ENCODE measurements around the gene YPEL2. TPM values are rescaled to one million over a fixed set of nuclear protein-coding genes. Genes with fewer than 3 reads are reported as not detected.
A peak's percentile ranks its signal among the peaks of the same experiment; 100 is the strongest.

The YPEL2 gene
- total RNA-seq, 2 donors from 2014 or later = 12.8 to 40.3 TPM

DNA sequence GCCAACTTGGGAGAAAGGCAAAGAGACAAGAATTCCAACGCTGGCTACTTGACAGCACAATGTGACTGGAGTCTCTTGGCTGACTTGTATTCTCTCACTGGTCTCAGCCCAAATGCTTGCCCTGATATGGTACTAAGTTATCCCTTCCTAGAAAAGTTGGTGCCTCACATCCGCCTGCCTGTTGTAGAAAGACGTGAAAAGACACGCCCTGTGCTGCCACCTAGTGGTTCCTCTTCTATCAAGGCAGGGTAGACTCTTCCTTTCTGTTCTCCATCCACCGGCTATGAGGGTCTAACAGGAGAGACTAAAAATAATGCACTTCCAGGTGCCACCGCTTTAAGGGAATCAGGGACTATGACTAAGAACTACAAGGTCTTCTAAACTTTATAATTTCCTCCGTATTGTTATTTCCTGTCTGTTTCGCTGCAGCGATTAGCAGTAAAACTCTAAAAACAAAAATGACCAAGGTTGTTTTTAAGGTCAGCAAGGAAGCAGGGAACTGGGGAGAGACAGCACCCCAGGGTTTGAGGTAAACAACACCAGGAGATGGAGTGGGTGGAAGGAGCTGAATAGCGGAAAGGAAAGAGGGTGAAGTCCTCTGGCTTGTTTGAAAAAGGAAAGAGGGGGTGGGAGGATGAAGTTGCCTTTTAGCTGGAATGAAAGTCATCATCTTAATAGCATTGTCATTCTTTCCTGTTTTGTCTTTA lies 109.5 kb downstream of the YPEL2 start:
- WGBS = 7% methylated on average over 10 of the region's 10 CpGs
- no peaks in the 10 kb centered on the region for H3K27me3 ChIP-seq (replicated peaks; ENCODE audit: insufficient read depth)
- intact Hi-C loops (cut with DNase I) = loop anchor here (1.0 kb wide), 2 partner anchors 112 to 130 kb away; no protein-coding TSS in a partner anchor
- no peaks in the 10 kb centered on the region for H3K36me3 ChIP-seq
- H3K4me1 ChIP-seq (replicated peaks) = no peaks in the 10 kb centered on the region
- peak overlapping the region in 1 of 2 donors; percentile 35 for H3K27ac ChIP-seq
- DNase-seq (ENCODE audit: low spot score) = peak; percentile 92
- H3K4me3 ChIP-seq = no peak overlapping the region
- TF ChIP-seq POLR2A (IDR thresholded peaks at IDR 0.05) (no peak), POLR2AphosphoS5 (IDR thresholded peaks at IDR 0.05) (peak; percentile 83)
- TF ChIP-seq, protein P1, sequence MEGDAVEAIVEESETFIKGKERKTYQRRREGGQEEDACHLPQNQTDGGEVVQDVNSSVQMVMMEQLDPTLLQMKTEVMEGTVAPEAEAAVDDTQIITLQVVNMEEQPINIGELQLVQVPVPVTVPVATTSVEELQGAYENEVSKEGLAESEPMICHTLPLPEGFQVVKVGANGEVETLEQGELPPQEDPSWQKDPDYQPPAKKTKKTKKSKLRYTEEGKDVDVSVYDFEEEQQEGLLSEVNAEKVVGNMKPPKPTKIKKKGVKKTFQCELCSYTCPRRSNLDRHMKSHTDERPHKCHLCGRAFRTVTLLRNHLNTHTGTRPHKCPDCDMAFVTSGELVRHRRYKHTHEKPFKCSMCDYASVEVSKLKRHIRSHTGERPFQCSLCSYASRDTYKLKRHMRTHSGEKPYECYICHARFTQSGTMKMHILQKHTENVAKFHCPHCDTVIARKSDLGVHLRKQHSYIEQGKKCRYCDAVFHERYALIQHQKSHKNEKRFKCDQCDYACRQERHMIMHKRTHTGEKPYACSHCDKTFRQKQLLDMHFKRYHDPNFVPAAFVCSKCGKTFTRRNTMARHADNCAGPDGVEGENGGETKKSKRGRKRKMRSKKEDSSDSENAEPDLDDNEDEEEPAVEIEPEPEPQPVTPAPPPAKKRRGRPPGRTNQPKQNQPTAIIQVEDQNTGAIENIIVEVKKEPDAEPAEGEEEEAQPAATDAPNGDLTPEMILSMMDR (IDR thresholded peaks at IDR 0.05) = peak; percentile 46 to 92 (median 89)
- H3K9me3 ChIP-seq = no peaks in the 10 kb centered on the region

DNA sequence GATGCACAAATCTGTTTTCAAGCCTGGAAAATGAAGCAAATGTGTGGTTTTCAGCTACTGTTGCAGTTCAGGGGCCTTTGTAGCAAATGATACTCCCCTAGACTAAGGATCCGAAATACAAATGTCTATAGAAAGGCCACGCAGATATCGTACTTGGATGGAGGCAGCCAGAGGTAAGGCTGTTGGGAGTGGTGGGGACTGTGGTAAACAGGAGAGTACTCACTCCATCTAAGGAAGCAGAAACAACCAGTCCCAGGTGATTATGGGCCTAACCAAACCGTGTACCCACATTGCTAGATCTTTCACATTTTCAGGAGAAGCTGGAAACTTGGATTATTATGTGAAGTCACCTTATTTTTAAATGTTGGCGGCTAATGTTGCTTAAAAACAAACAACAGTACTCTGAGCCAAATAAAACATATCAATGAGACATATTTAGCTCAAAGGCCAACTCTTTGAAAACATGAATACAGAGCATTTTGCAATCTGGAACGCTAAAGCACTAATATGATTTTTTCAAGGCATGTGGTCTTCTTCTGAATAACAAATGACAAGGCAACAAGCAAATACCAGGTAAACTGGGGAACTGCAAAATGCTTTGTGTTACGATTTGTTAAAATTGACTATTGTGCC lies 110.1 kb downstream of the YPEL2 start:
- WGBS = 84% methylated on average over 7 of the region's 7 CpGs
- Histone ChIP-seq H3K4me3 (no peak overlapping the region), H3K27me3 (replicated peaks; ENCODE audit: insufficient read depth) (no peaks in the 10 kb centered on the region), H3K9me3 (no peaks in the 10 kb centered on the region), H3K27ac (peak overlapping the region in 1 of 2 donors; percentile 35), H3K36me3 (no peaks in the 10 kb centered on the region), H3K4me1 (replicated peaks) (no peaks in the 10 kb centered on the region)
- intact Hi-C loops (cut with DNase I) = loop anchor here (1.0 kb wide), 2 partner anchors 112 to 130 kb away; no protein-coding TSS in a partner anchor
- TF ChIP-seq POLR2A (IDR thresholded peaks at IDR 0.05) (no peak), POLR2AphosphoS5 (IDR thresholded peaks at IDR 0.05) (no peak)
- TF ChIP-seq, protein P1 (IDR thresholded peaks at IDR 0.05) = no peak
- no peak for DNase-seq (ENCODE audit: low spot score)

DNA sequence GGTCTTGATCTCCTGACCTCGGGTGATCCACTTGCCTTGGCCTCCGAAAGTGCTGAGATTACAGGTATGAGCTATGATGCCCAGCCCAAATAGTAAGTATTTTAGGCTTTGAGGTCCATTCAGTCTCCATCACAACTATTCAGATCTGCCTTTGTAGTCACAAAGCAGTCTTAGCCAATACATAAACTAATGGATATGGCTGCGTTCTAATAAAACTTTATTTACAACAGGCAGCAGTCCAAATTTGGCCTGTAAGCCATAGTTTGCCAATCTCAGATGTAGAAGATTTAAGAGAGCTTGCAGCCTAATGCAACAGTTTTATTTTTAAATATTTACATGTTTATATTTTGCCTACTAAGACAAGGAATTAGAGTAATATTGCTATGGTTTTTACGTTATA lies 111.7 kb downstream of the YPEL2 start:
- no peak for DNase-seq (ENCODE audit: low spot score)
- Histone ChIP-seq H3K36me3 (no peaks in the 10 kb centered on the region), H3K9me3 (no peaks in the 10 kb centered on the region), H3K27ac (no peak overlapping the region), H3K4me3 (no peak overlapping the region), H3K27me3 (replicated peaks; ENCODE audit: insufficient read depth) (no peaks in the 10 kb centered on the region), H3K4me1 (replicated peaks) (no peaks in the 10 kb centered on the region)
- 97% methylated on average over 4 of the region's 4 CpGs for WGBS
- intact Hi-C loops (cut with DNase I) = no loop called here
- TF ChIP-seq, protein P1 (IDR thresholded peaks at IDR 0.05) = no peak
- TF ChIP-seq POLR2AphosphoS5 (IDR thresholded peaks at IDR 0.05) (no peak), POLR2A (IDR thresholded peaks at IDR 0.05) (no peak)

Small RNAs within 50 kb of the gene (microRNA-seq; reads per million reads assigned to microRNA genes)
- not detected for gene MIR4729

Small RNAs within 50 kb of the gene (small RNA-seq; reads per million reads assigned to genes)
- gene MIR4729 = 0 reads per million in 2 donors

Other genes with a start within 250 kb of the YPEL2 start
- gene TRIM37, start 224.8 kb upstream of the YPEL2 start, total RNA-seq = 10 to 100 TPM; 22.6 to 55.5 TPM
- gene SKA2, start 176.5 kb upstream of the YPEL2 start, total RNA-seq = 10 to 100 TPM; 24.5 to 55.0 TPM
- gene PRR11, start 175.9 kb upstream of the YPEL2 start, total RNA-seq = 1 to 10 TPM; 2.5 to 3.2 TPM
- 10 to 100 TPM; 14.0 to 15.8 TPM for gene SMG8, start 121.6 kb upstream of the YPEL2 start, total RNA-seq
- gene GDPD1, start 111.1 kb upstream of the YPEL2 start, total RNA-seq = 1 to 10 TPM; 3.8 to 5.6 TPM
- 10 to 100 TPM; 43.7 to 53.7 TPM for gene DHX40, start 234.0 kb downstream of the YPEL2 start, total RNA-seq

All from prostate gland (tissue), 2 donors.